ENCODE results near the gene MYOZ2.

MYOZ2 gene

DNA sequence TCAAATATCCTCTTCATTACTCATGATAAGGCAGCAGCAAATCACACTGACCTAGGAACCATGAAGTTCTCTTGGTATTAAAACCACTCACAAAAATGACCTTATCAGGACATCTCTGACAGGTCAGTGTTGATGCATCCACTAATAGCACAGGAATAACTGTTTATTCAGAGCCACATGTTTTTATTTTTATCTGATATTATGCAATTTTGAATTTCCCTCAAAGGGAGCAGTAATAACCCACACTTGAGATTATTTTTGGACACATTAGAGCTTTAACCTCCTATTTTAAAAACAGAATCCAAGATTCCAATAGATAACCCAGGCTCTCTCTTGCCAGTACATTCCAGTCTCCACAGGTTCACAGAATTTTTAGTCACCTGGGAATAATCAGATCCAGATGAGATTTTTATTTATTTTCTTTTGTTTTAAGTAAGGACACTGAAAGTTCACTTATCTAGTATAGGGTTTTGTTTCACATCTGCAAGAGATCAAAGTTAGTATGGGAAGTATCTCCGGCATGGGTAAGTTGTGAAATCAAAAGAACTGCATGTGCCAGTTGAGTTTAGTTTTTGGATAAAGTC, 36.3 kb upstream of the MYOZ2 start:
- ATAC-seq: peak; percentile 57
- TF ChIP-seq SNAI2 (CRISPR knock-in tag; IDR thresholded peaks at IDR 0.05) (no peak), ZNF70 (CRISPR knock-in tag; IDR thresholded peaks at IDR 0.05) (no peak), CREB5 (CRISPR knock-in tag; IDR thresholded peaks at IDR 0.05; ENCODE audit: low read depth) (no peak), ZFP3 (CRISPR knock-in tag; IDR thresholded peaks at IDR 0.05) (0 out of 2 replicates have a peak, but pooled peaks have one; percentile 28), TCF4 (CRISPR knock-in tag; IDR thresholded peaks at IDR 0.05; ENCODE audit: borderline replicate concordance) (peak; percentile 59; the same call in 1 of the 2 replicates), BACH2 (CRISPR knock-in tag; IDR thresholded peaks at IDR 0.05; ENCODE audit: borderline replicate concordance) (no peak), PATZ1 (CRISPR knock-in tag; IDR thresholded peaks at IDR 0.05; ENCODE audit: borderline replicate concordance) (no peak), ISL1 (CRISPR knock-in tag; IDR thresholded peaks at IDR 0.05) (peak; percentile 88), GLIS3 (CRISPR knock-in tag; IDR thresholded peaks at IDR 0.05) (no peak), ZNF8 (CRISPR knock-in tag; IDR thresholded peaks at IDR 0.05) (no peak), OSR1 (CRISPR knock-in tag; IDR thresholded peaks at IDR 0.05) (no peak), RARB (CRISPR knock-in tag; IDR thresholded peaks at IDR 0.05) (no peak), ZC3H10 (CRISPR knock-in tag; IDR thresholded peaks at IDR 0.05) (no peak), ESRRG (CRISPR knock-in tag; IDR thresholded peaks at IDR 0.05) (no peak), ARNTL (CRISPR knock-in tag; IDR thresholded peaks at IDR 0.05; ENCODE audit: borderline replicate concordance, low read depth) (no peak), CSDC2 (CRISPR knock-in tag; IDR thresholded peaks at IDR 0.05) (no peak), ZFP30 (CRISPR knock-in tag; IDR thresholded peaks at IDR 0.05) (no peak), POU6F1 (CRISPR knock-in tag; IDR thresholded peaks at IDR 0.05; ENCODE audit: borderline replicate concordance, low read depth) (no peak), ZNF565 (CRISPR knock-in tag; conservative IDR thresholded peaks at IDR 0.05; ENCODE audit: low read depth) (no peak), PPARA (CRISPR knock-in tag; IDR thresholded peaks at IDR 0.05; ENCODE audit: borderline replicate concordance) (no peak), TOX (CRISPR knock-in tag; IDR thresholded peaks at IDR 0.05; ENCODE audit: borderline replicate concordance) (no peak)
- TF ChIP-seq, protein P1, sequence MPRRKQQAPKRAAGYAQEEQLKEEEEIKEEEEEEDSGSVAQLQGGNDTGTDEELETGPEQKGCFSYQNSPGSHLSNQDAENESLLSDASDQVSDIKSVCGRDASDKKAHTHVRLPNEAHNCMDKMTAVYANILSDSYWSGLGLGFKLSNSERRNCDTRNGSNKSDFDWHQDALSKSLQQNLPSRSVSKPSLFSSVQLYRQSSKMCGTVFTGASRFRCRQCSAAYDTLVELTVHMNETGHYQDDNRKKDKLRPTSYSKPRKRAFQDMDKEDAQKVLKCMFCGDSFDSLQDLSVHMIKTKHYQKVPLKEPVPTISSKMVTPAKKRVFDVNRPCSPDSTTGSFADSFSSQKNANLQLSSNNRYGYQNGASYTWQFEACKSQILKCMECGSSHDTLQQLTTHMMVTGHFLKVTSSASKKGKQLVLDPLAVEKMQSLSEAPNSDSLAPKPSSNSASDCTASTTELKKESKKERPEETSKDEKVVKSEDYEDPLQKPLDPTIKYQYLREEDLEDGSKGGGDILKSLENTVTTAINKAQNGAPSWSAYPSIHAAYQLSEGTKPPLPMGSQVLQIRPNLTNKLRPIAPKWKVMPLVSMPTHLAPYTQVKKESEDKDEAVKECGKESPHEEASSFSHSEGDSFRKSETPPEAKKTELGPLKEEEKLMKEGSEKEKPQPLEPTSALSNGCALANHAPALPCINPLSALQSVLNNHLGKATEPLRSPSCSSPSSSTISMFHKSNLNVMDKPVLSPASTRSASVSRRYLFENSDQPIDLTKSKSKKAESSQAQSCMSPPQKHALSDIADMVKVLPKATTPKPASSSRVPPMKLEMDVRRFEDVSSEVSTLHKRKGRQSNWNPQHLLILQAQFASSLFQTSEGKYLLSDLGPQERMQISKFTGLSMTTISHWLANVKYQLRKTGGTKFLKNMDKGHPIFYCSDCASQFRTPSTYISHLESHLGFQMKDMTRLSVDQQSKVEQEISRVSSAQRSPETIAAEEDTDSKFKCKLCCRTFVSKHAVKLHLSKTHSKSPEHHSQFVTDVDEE (CRISPR knock-in tag; IDR thresholded peaks at IDR 0.05): no peak
- TF ChIP-seq, protein P2, sequence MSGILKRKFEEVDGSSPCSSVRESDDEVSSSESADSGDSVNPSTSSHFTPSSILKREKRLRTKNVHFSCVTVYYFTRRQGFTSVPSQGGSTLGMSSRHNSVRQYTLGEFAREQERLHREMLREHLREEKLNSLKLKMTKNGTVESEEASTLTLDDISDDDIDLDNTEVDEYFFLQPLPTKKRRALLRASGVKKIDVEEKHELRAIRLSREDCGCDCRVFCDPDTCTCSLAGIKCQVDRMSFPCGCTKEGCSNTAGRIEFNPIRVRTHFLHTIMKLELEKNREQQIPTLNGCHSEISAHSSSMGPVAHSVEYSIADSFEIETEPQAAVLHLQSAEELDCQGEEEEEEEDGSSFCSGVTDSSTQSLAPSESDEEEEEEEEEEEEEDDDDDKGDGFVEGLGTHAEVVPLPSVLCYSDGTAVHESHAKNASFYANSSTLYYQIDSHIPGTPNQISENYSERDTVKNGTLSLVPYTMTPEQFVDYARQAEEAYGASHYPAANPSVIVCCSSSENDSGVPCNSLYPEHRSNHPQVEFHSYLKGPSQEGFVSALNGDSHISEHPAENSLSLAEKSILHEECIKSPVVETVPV (CRISPR knock-in tag; IDR thresholded peaks at IDR 0.05): 0 out of 2 replicates have a peak, but pooled peaks have one; percentile 8

- ATAC-seq: no peak
- TF ChIP-seq GLIS3 (CRISPR knock-in tag; IDR thresholded peaks at IDR 0.05) (no peak), POU6F1 (CRISPR knock-in tag; IDR thresholded peaks at IDR 0.05; ENCODE audit: borderline replicate concordance, low read depth) (no peak), ZNF70 (CRISPR knock-in tag; IDR thresholded peaks at IDR 0.05) (no peak), PPARA (CRISPR knock-in tag; IDR thresholded peaks at IDR 0.05; ENCODE audit: borderline replicate concordance) (no peak), ZNF565 (CRISPR knock-in tag; conservative IDR thresholded peaks at IDR 0.05; ENCODE audit: low read depth) (no peak), ZC3H10 (CRISPR knock-in tag; IDR thresholded peaks at IDR 0.05) (no peak), PATZ1 (CRISPR knock-in tag; IDR thresholded peaks at IDR 0.05; ENCODE audit: borderline replicate concordance) (no peak), ISL1 (CRISPR knock-in tag; IDR thresholded peaks at IDR 0.05) (no peak), ZNF8 (CRISPR knock-in tag; IDR thresholded peaks at IDR 0.05) (no peak), ARNTL (CRISPR knock-in tag; IDR thresholded peaks at IDR 0.05; ENCODE audit: borderline replicate concordance, low read depth) (no peak)
- TF ChIP-seq, protein P2 (CRISPR knock-in tag; IDR thresholded peaks at IDR 0.05): no peak
Observed at GRCh38 chr4:119100655-119101054, 35.0 kb upstream of the MYOZ2 start.

All from SK-N-SH treated with all-trans-retinoic acid at 6 μM for 48 hours (cell line).